Stomach (tissue), 4 donors: ENCODE data around the gene ARHGAP28.

Experiments
- POLR2A ChIP-seq, 4 donors: fragments of 450-650 bp; IDR thresholded peaks; one replicate each; pipeline ENCODE4 v1.6.1; 2016; ENCODE audit warnings: antibody characterized with exemption in 4 of 4, control low read depth in 2 of 4, mild to moderate bottlenecking in 1 of 4, moderate library complexity in 1 of 4
- TF ChIP-seq, protein P1 (sequence below), 7 experiments: fragments of 450-650 bp in 4 of 7; fragments of 200-600 bp in 3 of 7; sonication (generic) in 3 of 7; IDR thresholded peaks; one replicate each; pipeline ENCODE4 v1.5.1; 2016 to 2019; ENCODE audit warnings: antibody characterized with exemption in 7 of 7, control low read depth in 2 of 7, mild to moderate bottlenecking in 1 of 7

DNA sequence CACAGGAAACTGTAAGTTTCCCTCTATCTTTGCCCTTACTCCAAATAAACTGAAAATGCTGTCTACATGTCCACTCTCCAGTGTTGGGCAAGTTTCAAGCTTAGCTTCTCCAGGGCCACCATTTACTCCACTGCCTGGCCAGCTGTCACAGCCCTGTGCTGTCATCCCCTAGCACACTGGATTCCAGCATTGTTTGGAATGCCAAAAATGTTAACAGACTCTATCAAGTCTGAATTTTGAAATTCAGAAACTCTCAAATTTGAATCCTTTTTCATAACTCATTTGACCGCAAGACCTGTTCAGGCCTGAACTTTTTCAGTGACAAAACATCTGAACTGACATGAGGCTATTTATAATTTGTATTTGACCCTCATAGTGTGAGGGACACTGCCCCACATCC, 5.2 kb upstream of the ARHGAP28 start:
- TF ChIP-seq, protein P1, sequence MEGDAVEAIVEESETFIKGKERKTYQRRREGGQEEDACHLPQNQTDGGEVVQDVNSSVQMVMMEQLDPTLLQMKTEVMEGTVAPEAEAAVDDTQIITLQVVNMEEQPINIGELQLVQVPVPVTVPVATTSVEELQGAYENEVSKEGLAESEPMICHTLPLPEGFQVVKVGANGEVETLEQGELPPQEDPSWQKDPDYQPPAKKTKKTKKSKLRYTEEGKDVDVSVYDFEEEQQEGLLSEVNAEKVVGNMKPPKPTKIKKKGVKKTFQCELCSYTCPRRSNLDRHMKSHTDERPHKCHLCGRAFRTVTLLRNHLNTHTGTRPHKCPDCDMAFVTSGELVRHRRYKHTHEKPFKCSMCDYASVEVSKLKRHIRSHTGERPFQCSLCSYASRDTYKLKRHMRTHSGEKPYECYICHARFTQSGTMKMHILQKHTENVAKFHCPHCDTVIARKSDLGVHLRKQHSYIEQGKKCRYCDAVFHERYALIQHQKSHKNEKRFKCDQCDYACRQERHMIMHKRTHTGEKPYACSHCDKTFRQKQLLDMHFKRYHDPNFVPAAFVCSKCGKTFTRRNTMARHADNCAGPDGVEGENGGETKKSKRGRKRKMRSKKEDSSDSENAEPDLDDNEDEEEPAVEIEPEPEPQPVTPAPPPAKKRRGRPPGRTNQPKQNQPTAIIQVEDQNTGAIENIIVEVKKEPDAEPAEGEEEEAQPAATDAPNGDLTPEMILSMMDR (IDR thresholded peaks at IDR 0.05), result no peak
- TF ChIP-seq POLR2A (IDR thresholded peaks at IDR 0.05), result no peak
